ENCODE measurements around the gene MOCS3.

MOCS3 gene

GRCh38 chr20:50916257-50916656, 42.4 kb upstream of the MOCS3 start:
- no peak for TF ChIP-seq CTCF (IDR thresholded peaks at IDR 0.05; ENCODE audit: extremely low read depth, insufficient read depth, missing control alignments)
- in situ Hi-C loops (cut with MboI; ENCODE audit: low pct_unique_long_range_greater_than_20kb, low sequenced_read_pairs, unreplicated experiment), result no loop called here
- DNase-seq (ENCODE audit: low spot score), result no peak

GRCh38 chr20:50916934-50917333, 41.7 kb upstream of the MOCS3 start:
- no peak for TF ChIP-seq CTCF (IDR thresholded peaks at IDR 0.05; ENCODE audit: extremely low read depth, insufficient read depth, missing control alignments)
- in situ Hi-C loops (cut with MboI; ENCODE audit: low pct_unique_long_range_greater_than_20kb, low sequenced_read_pairs, unreplicated experiment), result no loop called here
- DNase-seq (ENCODE audit: low spot score), result no peak

- DNase-seq (ENCODE audit: low spot score), result no peak
- TF ChIP-seq CTCF (IDR thresholded peaks at IDR 0.05; ENCODE audit: extremely low read depth, insufficient read depth, missing control alignments), result no peak
- in situ Hi-C loops (cut with MboI; ENCODE audit: low pct_unique_long_range_greater_than_20kb, low sequenced_read_pairs, unreplicated experiment), result no loop called here
Observed at GRCh38 chr20:50918403-50918802, 40.2 kb upstream of the MOCS3 start.

- in situ Hi-C loops (cut with MboI; ENCODE audit: low pct_unique_long_range_greater_than_20kb, low sequenced_read_pairs, unreplicated experiment), result no loop called here
- no peak for DNase-seq (ENCODE audit: low spot score)
- no peak for TF ChIP-seq CTCF (IDR thresholded peaks at IDR 0.05; ENCODE audit: extremely low read depth, insufficient read depth, missing control alignments)
Observed at GRCh38 chr20:50919567-50919966, 39.1 kb upstream of the MOCS3 start.

- no peak for DNase-seq (ENCODE audit: low spot score)
- no peak for TF ChIP-seq CTCF (IDR thresholded peaks at IDR 0.05; ENCODE audit: extremely low read depth, insufficient read depth, missing control alignments)
- in situ Hi-C loops (cut with MboI; ENCODE audit: low pct_unique_long_range_greater_than_20kb, low sequenced_read_pairs, unreplicated experiment), result no loop called here
Observed at GRCh38 chr20:50920997-50921396, 37.6 kb upstream of the MOCS3 start.

- in situ Hi-C loops (cut with MboI; ENCODE audit: low pct_unique_long_range_greater_than_20kb, low sequenced_read_pairs, unreplicated experiment), result no loop called here
- no peak for TF ChIP-seq CTCF (IDR thresholded peaks at IDR 0.05; ENCODE audit: extremely low read depth, insufficient read depth, missing control alignments)
- no peak for DNase-seq (ENCODE audit: low spot score)
Observed at GRCh38 chr20:50921803-50922501, 36.7 kb upstream of the MOCS3 start.

Measured in GM13977 (cell line).